HG02938 (cell line): Measurements from ENCODE around the gene VAV2.
A peak's percentile ranks its signal among the peaks of the same experiment; 100 is the strongest.
"Not testable (repeated sequence)": the region's sequence is repeated elsewhere in the genome, so short reads cannot be mapped to it uniquely, and the experiment has no call there.

Experiments used
- ATAC-seq: cut with Tn5 transposase; IDR thresholded peaks from one replicate; pipeline ENCODE4 v1.9.1; 2021; ENCODE audit warnings: mild to moderate bottlenecking, moderate library complexity; ENCODE audit not compliant: unreplicated experiment

Gene VAV2

DNA sequence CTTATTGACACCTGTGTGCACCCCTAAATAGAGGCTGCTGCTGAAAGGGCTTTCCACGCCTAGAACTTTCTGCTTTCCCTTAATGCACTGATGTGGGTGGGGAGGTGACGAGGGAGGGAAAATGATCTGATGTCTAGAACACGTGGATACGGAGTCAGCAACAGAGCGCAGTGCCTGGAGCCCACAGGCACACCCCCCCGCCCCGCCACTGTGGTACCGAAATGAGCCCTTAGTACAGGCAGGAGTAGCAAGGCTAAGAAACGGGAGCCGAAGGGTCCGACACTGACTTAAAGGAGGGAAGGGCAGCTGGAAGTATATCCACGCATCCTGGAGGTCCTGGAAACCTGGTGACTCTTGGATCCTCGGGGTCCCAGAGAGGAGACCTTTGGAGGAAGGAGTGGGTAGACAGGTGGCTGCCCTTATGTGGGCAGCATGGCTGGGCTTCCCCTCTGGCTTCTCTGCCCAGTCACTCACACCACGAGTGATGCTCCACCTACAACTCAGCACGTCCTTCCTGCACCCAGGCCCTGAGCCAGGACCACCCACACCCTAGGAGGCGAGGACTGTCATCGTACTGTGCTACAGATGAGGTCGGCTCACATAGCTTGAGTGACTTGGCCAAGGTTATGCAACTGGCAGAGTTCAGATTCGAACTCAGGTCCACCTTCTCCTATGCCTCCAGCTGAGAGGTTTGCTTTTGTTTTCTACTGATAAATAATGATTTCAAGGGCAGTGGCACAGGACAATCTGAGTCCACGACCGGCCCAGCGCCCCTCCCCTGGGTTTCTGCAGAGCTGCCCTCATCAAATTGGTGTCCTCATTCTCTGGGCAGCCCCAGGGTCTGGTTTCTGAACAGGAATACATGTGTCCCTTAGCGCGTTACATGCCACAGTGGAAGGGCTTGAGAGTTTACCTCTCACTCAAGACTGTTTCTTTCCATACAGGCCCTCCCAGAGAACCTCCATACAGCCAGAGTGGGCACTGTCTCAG lies 4.7 kb upstream of the VAV2 start:
- ATAC-seq, result no peak

DNA sequence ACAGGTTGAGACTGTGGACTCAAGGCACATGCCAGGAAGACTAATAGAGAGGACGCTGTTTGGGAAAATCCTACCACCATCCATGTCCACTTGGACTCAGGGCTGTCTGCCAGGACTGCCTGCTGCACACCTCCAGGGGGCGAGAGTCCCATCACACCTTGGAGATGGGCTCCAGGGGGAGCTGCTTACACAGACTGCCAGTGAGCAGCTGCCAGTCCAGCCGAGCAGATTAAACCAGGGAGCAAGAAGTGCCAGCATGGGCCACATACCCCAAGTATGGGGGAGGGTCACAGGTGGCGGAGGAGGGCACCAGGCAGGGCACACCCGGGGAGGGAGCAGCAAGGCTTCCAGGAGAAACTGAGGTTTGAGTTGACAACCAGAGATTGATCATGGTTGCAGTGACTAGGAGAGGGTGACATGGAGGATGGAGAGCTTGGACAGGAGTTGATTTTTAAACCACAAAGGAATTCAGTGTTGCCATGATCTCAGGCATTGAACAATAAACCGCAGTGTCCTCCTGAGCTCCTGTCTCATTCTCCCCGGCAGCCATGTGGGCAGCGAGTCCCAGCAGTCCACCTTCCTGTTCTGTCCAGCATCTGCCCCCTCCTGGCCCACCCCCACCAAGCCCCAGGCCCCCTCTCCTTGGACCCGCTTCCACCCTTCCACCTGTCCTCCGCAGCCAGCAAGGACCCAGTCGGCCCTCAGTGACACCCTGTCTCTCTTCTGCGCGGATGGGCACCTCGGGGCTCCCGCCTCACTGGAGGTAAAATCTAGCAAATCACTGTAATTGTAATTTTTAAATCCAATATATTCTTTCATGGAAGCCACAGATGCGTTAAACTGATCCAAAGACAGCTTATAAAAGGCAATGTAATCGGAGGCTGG lies 3.1 kb upstream of the VAV2 start:
- ATAC-seq, result no peak

DNA sequence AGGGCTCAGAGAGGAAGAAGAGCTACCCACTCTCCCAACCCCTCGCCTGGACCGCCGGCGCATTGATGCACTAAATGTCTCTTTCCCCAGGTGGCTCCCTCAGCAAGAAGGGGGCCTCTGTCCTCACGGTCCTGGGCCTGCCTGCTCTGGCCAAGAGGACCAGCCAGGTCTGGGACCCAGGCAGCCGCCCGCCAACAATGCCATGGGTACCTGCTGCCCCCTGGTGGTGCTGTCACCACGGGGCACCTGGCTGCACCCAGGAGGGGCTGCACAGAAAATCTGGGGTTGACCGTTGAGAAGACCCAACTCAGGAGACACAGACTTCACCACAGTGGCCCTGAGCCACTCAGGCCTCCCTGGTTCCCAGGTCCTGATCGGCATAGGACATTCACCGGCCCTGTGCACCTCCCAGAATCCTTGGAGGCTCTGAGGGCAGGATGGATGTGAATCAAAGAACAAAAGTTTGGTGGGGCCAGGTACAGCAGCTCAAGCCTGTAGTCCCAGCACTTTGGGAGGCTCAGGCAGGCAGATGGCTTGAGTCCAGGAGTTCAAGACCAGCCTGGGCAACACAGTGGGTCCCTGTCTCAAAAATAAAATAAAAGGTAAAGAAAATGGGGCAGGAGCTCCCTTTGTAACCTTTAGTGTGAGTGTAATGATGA lies 2.4 kb upstream of the VAV2 start:
- no peak for ATAC-seq

DNA sequence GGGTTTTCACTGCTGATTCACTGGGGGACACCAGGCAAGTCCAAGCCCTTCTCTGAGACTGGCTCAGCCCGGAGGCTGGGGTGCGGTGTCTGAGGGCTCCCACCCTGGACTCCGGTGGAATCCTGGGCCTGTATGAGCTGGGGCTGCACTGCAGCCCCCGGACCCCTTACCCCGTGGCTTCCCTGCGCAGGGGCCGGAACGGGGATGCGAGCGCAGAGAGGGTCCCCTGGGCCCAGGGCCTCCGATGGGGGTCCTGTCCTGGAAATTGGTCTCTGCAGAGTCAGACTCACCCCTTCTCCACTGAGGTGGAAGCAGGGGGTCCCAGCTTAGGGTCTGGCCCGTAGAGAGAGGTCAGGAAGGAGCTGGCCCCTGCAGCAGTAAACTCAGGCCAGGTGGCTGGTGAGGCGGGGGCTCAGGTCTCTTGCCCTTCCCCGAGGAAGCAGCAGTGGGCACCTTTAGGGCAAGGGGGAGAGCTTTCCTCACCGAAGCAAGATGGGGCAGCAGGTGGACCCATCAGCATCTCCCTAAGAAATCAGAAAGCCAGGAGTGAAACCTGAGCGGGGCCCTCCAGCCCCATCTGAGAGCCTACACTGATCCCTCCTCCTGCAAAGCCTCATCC lies 1.6 kb upstream of the VAV2 start:
- no peak for ATAC-seq

DNA sequence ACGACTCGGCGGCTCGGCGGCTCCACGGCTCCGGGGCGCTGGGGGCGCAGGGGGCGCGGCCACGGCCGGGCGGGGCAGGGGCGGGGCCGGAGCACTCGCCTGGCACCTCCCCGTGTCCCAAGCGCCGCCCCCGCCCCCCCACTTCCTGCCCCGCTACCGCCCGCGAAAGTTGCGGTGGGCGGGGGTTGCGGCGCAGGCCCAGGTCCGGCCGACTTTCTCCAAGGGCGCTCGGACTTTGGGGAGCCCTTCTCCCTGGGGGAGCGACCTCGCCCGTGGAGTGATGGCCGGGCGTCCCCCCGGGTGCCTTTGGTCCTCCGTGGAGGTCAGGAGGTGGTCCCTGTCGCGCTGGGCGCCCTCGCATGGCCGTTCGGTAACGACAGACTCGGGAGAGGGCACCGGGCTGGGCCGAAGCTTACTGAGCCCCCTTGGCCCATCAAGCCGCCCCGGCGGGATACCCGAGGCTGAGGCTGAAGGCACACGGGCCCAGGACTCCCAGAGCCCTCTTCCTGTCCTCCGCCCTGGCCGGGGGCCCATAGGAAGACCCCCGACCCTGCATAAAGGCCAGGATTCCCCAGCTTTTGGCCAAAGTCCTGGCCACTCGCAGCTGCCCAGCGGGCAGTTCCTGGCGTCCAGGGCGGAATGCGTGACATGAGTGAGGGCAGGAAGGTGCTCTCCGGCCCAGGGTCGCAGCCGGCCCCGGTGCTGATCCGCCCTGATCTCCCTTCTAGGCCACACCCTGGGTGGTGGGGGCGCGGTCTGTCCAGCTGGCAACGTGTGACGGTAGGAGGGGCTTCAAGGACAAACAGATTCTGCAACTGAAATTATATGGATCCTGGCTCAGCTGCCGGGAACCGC lies 883 bp upstream of the VAV2 start:
- ATAC-seq, result peak; percentile 40

DNA sequence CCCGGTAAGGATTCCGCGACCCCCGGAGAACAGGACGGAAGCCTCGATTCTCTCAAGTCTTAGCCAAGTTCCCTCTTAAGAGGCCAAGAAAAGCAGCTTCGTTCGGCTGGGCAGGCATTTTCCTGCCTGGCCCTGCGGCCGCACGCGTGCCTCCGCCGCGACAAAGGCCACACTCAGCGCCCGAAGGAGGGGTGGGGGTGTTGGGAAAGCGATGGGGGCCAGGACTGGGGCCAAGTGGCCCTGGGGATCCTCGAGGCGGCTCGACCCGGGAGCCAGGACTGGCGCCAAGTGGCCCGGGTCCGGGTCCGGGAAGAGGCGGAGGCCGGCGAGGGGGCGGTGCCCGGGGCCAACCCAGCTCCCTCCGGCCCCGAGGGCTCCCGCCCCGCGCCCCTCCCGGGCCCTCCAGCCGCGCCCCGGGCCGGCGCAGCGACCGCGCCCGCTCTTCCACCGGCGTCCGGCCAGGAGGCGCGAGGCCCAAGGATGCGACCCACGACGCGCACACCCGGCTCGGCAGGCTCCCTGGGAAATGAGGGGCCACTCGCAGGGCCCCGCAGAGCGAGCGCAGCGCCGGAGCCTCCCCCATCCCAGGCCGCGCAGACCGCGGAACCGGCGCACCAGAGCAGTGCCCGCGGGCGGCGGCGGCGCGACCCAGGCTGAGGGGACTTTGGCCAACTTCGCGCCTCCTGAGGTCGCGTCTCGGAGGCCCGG lies 756 bp downstream of the VAV2 start:
- no peak for ATAC-seq

DNA sequence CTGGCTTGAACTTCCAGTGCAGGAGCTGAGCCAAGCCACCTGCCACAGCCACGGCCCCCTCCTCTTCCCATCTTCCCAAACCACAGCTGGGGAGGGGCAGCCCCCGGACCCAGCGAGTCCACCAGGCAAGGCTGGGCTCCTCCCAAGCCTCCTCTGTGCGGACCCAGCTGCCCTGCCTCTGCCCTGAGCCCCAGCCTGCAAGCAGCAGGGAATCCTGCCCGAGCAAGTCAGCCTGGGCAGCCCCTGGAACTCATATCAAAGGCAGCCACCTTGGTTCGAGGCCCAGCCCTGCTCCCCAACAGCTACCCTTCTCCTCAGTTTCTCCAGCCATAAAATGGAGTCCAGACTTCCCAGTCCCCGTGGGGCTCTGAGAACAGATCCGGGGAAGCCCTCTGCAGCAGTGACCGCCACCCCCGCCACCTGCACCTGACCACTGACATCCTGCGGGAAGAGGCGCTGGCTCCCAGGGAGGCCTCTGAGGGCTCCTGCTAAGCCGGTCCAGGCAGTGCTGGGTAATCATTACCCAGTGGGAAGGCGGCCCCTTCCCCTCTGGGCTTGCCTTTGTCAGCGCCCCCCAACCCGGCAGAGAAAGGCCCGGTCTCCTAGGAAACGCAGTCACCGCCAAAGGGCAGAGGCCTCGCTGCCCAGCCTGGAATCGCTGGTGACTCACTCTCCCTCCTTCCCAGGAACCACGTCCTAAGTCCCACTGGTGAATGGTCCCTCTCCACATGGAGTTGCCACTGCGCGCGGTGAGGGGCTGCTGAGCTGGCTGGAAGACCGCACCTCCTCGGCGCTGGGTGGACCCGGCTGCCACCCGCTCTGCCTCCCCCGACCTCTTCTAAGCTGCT lies 1.5 kb downstream of the VAV2 start:
- no peak for ATAC-seq

DNA sequence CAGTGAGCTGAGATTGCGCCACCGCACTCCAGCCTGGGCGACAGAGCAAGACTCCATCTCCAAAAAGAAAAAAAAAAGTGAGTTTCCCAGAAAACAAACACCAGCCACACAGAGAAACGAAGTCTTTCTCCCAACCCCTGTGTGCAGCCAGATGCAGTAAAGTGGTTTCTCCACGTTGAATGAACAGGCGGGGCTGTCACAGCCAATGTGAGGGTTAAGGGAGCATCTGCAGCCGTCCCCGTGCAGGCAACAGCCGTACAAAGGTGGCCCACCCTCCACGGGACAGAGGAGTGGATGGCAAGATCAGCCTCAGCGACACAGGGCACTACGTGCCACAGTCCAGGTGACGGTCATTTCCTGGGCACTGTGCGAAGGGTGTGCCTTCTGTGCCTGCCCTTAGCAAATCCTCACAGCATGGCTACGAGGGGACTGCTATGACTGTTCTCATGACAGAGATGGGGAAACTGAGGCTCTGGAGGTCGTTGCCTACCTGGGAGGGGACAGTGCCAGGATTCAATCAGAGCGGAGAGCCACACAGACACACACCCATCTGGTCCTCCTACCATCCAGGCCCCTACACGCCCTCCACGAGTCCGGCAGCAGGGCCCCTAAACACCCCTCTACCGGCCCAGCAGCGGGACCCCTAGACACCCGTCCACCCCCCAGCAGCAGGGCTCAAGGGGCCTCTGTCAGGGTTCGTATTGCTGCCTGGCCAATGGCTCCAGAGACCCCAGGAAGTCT lies 2.3 kb downstream of the VAV2 start:
- ATAC-seq, result no peak

DNA sequence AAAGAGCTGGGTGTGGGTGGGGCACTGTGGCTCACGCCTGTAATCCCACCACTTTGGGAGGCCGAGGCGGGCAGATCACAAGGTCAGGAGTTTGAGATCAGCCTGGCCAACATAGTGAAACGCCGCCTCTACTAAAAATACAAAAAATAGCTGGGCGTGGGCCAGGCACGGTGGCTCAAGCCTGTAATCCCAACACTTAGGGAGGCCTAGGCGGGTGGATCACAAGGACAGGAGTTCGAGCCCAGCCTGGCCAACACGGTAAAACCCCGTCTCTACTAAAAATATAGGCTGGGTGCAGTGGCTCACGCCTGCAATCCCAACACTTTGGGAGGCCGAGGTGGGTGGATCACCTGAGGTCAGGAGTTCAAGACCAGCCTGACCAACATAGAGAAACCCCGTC lies 3.4 kb downstream of the VAV2 start:
- ATAC-seq, result not testable (repeated sequence)

DNA sequence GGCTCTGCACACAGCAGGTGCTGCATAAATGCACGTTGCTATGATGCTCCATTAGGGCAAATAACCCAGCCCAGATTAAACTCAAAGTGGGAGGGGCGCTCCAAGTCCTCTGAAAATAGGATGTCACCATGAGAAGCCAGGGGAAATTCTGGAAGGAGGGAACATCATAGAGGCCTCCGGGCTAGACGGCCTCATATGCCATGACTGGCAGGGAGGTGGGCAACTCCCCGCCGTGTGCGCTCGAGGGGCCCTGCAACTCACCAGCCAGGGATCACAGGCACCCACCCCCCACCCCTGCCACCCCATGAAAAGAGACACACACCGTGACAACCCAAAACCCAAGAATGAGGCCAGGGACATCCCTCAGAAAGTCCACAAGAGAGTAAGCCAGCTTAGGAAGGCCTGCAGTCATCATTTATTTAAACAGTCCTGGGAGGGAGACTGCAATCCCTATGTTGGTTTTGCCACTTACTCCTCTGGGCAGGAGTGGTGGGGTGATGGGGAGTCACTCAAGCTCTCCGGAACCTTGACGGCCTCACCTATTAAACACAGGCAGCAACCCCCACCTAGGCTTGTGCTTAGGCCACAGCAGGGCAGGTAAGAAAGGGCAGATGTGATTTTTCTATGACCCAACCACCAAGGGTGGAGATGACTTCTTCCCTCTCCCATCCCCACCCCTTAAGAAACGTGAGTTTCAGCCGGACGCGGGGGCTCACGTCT lies 4.0 kb downstream of the VAV2 start:
- ATAC-seq, result no peak

DNA sequence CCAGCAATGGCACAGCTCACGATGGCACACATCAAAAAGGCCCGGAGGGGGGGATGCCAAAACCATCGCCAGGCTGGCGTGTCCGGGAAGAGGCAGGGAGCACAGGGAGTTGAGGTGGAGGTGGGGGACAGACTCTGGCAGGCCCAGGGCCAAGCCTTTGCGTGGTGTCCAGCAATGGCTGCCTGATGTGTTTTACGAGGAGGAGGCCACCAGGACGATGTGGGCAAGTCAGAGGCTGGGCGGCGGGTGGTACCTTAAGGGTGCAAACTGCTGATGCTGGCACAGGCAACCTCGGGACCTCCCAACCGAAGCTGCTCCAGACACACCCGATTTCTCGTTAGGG lies 4.7 kb downstream of the VAV2 start:
- no peak for ATAC-seq

DNA sequence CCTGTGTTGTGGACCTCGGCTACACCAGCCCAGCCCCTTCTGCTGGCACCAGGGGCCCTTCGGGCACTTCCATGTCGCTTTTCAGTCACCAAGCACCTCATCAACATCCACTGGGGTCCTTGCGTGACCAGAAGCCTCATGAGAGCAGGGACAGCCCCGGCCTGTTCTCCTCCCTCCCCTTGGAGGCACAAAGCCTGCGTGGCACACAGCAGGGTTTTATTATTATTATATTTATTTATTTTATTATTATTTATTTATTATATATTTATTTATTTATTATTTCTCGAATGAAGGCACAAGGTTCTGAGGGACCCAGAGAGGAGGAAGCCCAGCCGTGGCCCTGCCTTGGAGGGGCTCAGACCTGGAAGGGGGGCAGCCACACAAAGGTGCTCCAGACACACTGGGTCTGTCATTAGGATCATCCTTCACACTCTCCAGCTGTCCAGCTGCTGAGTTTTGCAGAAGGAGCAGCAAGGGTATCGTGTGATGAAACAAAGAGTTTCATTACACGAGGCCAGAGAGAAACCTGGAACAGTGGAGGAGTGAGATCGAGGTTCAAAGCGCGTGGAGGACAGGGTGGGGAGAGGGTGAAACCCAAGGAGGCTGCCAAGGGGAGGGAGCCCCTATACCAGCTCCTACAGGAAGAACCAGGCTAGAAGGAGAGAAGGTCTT lies 5.2 kb downstream of the VAV2 start:
- ATAC-seq, result no peak

DNA sequence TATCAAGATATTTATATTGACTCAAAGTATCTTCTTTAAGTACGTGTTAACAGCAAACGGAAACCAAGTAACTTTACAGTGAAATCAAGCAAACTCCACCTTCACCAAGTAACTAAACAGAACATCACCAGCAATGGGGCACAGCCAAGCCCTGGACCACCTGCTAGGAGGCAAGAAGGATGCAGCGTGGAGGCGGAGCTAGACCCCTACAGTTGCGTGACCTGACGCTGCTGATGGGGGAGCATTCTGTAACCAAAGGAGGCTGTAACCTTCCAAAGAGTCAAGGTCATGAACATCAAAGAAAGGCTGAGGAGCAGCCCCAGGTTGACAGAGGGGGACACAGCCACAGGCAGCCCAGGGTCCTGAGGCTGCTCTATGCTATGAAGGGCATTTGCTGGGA lies 6.1 kb downstream of the VAV2 start:
- no peak for ATAC-seq

DNA sequence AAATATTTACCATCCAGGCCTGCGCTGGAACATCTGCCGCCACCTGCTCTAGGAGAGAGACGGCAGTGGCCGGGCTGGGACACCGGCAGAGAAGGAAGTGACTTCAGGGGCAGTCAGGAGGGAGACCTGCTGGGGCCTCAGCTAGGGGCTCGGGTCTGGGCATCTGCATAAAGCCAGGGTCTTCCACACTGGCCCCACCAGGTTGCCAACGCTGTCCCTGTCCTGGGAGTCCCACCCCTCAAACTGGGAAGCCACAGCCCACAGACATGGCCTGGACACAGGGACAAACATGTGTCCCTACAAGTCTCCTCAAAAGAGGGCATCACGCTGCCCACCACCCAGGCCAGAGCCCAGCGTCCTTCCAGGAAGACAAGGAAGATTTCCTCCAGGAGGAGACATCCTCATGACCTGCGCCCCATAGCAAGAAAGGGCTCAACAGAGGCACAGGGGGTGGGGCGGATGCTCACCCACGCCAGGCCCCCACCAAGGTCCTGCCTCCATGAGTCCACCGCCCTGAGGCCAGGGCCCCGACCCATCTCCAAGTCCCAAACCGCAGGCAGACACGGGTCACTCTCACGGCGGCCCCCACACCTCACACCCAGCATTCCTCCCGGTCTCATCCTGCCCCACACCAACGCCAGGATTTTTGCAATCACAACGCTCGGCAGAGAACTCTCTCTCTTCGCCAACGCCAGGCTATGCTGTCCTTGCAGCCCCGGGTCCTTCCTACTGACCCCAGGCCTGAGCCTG lies 9.0 kb downstream of the VAV2 start:
- no peak for ATAC-seq

DNA sequence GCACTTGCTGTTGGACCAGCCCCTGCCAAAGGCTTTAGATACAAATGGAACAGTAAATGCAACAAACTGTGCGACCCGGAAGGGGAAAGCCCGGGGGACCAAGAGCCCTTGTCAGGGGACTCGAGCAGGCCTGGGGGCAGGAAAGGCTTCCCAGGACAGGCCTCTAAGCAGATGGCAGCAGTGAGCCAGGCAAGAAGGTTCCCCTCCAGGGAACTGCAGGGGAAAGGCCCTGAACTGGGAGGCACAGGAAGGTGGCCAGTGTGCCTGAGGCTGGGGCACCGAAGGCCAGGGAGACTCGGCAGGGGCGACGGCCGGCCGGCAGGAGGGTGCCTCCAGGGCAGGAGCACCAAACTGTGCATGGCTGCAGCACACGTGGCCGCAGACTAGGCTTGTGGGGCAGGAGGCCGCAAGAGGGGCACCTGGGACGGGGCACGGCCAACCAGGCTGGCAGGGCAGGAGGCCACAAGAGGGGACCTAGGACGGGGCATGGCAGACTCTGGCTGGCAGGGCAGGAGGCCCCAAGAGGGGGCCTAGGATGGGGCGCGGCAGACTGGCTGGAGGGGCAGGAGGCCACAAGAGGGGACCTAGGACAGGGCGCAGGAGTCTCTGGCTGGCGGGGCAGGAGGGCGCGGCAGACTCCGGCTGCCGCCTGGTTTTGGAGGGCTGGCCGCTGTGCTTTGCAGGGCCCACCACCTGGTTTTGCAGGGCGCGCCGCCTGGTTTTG lies 10.0 kb downstream of the VAV2 start:
- no peak for ATAC-seq
